ENCODE data around the gene NTRK3.

NTRK3 gene

GRCh38 chr15:88108991-88109390, 147.5 kb downstream of the NTRK3 start:
- no peak for DNase-seq (ENCODE audit: low spot score)
- TF ChIP-seq CTCF (IDR thresholded peaks at IDR 0.05; ENCODE audit: extremely low read depth, missing control alignments): no peak

- no peak for TF ChIP-seq CTCF (IDR thresholded peaks at IDR 0.05; ENCODE audit: extremely low read depth, missing control alignments)
- no peak for DNase-seq (ENCODE audit: low spot score)
Measured at GRCh38 chr15:88108477-88108876, 148.1 kb downstream of the NTRK3 start.

- no peak for DNase-seq (ENCODE audit: low spot score)
- no peak for TF ChIP-seq CTCF (IDR thresholded peaks at IDR 0.05; ENCODE audit: extremely low read depth, missing control alignments)
Measured at GRCh38 chr15:88106074-88106473, 150.5 kb downstream of the NTRK3 start.

- TF ChIP-seq CTCF (IDR thresholded peaks at IDR 0.05; ENCODE audit: extremely low read depth, missing control alignments): no peak
- no peak for DNase-seq (ENCODE audit: low spot score)
Measured at GRCh38 chr15:88104357-88104756, 152.2 kb downstream of the NTRK3 start.

GRCh38 chr15:88100181-88100580, 156.4 kb downstream of the NTRK3 start:
- no peak for TF ChIP-seq CTCF (IDR thresholded peaks at IDR 0.05; ENCODE audit: extremely low read depth, missing control alignments)
- DNase-seq (ENCODE audit: low spot score): no peak

- DNase-seq (ENCODE audit: low spot score): no peak
- TF ChIP-seq CTCF (IDR thresholded peaks at IDR 0.05; ENCODE audit: extremely low read depth, missing control alignments): no peak
Measured at GRCh38 chr15:88098361-88098760, 158.2 kb downstream of the NTRK3 start.

GRCh38 chr15:88091444-88092016, 165.0 kb downstream of the NTRK3 start:
- no peak for TF ChIP-seq CTCF (IDR thresholded peaks at IDR 0.05; ENCODE audit: extremely low read depth, missing control alignments)
- DNase-seq (ENCODE audit: low spot score): no peak
